ENCODE results near the gene KDM6B. TPM values are rescaled to one million over a fixed set of nuclear protein-coding genes. Genes with fewer than 3 reads are reported as not detected.

KDM6B gene, protein sequence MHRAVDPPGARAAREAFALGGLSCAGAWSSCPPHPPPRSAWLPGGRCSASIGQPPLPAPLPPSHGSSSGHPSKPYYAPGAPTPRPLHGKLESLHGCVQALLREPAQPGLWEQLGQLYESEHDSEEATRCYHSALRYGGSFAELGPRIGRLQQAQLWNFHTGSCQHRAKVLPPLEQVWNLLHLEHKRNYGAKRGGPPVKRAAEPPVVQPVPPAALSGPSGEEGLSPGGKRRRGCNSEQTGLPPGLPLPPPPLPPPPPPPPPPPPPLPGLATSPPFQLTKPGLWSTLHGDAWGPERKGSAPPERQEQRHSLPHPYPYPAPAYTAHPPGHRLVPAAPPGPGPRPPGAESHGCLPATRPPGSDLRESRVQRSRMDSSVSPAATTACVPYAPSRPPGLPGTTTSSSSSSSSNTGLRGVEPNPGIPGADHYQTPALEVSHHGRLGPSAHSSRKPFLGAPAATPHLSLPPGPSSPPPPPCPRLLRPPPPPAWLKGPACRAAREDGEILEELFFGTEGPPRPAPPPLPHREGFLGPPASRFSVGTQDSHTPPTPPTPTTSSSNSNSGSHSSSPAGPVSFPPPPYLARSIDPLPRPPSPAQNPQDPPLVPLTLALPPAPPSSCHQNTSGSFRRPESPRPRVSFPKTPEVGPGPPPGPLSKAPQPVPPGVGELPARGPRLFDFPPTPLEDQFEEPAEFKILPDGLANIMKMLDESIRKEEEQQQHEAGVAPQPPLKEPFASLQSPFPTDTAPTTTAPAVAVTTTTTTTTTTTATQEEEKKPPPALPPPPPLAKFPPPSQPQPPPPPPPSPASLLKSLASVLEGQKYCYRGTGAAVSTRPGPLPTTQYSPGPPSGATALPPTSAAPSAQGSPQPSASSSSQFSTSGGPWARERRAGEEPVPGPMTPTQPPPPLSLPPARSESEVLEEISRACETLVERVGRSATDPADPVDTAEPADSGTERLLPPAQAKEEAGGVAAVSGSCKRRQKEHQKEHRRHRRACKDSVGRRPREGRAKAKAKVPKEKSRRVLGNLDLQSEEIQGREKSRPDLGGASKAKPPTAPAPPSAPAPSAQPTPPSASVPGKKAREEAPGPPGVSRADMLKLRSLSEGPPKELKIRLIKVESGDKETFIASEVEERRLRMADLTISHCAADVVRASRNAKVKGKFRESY (N-terminal part only)
- total RNA-seq, result 36.6 to 38.2 TPM (median 37.4 TPM) in 3 replicates
- long read RNA-seq, partial matches to known transcripts, result 8 of 13 reads
- long read RNA-seq, other reads (novel, unspliced or antisense), result 5 of 13 reads

DNA sequence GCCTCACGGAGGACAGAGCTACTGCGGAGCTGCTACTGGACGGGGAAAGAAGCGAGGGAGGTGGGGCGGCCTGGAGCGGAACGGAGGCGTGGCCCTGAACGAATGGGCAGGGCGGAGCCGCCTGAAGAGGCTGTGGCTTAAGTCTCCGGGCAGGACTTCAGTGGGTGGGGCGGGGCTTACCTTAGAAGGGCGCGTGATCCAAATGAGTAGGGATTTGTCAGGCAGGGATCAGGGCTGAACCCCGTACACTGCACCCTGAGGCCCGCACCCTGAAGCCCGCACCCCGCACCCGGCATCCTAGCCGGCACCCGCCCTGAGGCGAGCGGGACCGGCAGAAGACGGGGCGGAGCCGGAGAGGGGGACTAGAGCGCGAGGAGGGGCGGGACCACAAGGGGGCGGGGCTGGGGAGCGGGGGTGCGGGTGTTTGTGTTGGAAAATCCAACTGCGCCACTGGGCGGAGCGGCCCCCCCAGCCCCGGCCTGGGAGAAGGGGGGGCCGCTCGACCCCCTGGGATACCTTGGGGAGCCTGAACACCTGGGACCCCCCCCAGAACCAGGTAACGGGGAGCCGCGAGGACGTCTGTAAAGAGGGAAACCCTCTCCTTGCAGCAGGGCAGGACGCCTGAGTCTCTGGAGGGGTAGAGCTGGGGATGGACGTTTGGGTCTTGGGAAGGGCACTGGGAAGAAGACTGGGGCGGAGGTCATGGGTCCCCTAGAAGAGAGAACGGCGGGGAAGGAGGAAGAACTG lies at the start of gene KDM6B:
TSS of gene KDM6B (plus strand) at position 423 of the 747 bp plus-strand sequence. CDS start 11,338 bp downstream, outside the sequence.
- Mint-ChIP-seq H3K4me3 (ENCODE audit: unreplicated experiment) (peak within 1 kb of the TSS; percentile 91), H3K9me3 (ENCODE audit: low read depth) (no peaks in the 10 kb centered on the region), H3K27ac (ENCODE audit: unreplicated experiment) (peak within 1 kb of the TSS; percentile 97), H3K36me3 (ENCODE audit: low read depth) (no peaks in the 10 kb centered on the region), H3K4me1 (ENCODE audit: low read depth) (peaks cover 39% of the 10 kb centered on the region), H3K27me3 (ENCODE audit: low read depth) (peaks cover 13% of the 10 kb centered on the region)
- DNase-seq (ENCODE audit: low spot score), result peak; percentile 97
- TF ChIP-seq, protein P1, sequence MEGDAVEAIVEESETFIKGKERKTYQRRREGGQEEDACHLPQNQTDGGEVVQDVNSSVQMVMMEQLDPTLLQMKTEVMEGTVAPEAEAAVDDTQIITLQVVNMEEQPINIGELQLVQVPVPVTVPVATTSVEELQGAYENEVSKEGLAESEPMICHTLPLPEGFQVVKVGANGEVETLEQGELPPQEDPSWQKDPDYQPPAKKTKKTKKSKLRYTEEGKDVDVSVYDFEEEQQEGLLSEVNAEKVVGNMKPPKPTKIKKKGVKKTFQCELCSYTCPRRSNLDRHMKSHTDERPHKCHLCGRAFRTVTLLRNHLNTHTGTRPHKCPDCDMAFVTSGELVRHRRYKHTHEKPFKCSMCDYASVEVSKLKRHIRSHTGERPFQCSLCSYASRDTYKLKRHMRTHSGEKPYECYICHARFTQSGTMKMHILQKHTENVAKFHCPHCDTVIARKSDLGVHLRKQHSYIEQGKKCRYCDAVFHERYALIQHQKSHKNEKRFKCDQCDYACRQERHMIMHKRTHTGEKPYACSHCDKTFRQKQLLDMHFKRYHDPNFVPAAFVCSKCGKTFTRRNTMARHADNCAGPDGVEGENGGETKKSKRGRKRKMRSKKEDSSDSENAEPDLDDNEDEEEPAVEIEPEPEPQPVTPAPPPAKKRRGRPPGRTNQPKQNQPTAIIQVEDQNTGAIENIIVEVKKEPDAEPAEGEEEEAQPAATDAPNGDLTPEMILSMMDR (IDR thresholded peaks at IDR 0.05), result no peak

DNA sequence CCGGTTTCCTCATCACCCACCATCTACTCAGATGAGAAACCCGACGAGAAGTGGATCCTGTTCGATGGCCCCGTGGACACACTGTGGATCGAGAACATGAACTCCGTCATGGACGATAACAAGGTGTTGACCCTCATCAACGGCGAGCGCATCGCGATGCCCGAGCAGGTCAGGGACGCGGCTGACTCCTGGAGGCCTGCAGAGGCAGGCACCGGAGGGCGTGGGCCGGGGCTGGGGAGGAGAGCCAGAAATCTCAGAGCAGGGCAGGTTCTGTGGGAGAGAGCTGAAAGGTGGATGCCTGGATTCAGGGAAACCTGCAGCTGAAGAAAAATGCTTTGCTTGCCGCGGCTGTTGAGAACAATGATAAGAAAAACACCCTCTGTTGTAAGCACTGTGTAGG lies 47.2 kb upstream of the KDM6B start:
- Mint-ChIP-seq H3K27ac (ENCODE audit: unreplicated experiment) (no peak overlapping the region), H3K4me3 (ENCODE audit: unreplicated experiment) (no peak overlapping the region)

DNA sequence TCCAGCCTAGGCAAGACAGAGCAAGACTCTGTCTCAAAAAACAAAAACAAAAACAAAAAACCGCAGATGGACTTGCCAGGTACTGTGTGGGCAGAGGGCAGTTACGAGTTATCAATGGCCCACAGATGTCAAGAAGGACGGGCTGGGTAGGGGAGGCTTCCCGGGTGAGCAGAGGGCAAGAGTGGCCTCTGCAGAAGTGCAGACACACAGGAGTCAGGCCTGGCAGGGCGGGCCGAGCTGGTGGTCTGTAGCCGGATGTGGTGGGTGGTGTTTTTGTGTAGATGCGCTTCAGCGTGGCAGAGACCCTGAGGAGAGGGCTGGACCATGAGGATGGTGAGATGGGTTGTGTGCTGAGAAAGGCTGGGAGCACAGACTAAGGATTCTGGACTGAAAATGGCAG lies 44.9 kb upstream of the KDM6B start:
- TF ChIP-seq, protein P1 (IDR thresholded peaks at IDR 0.05), result no peak
- H3K4me3 Mint-ChIP-seq (ENCODE audit: unreplicated experiment), result no peak overlapping the region
- H3K9me3 Mint-ChIP-seq (ENCODE audit: low read depth), result no peaks in the 10 kb centered on the region
- peaks cover 18% of the 10 kb centered on the region for H3K27me3 Mint-ChIP-seq (ENCODE audit: low read depth)
- H3K4me1 Mint-ChIP-seq (ENCODE audit: low read depth), result no peaks in the 10 kb centered on the region
- H3K27ac Mint-ChIP-seq (ENCODE audit: unreplicated experiment), result no peak overlapping the region
- H3K36me3 Mint-ChIP-seq (ENCODE audit: low read depth), result peaks cover 2% of the 10 kb centered on the region
- no peak for DNase-seq (ENCODE audit: low spot score)

More for the DNA sequence above, 47.2 kb upstream of the KDM6B start:
- Mint-ChIP-seq H3K36me3 (ENCODE audit: low read depth) (peaks cover 2% of the 10 kb centered on the region), H3K4me1 (ENCODE audit: low read depth) (no peaks in the 10 kb centered on the region), H3K27me3 (ENCODE audit: low read depth) (peaks cover 19% of the 10 kb centered on the region), H3K9me3 (ENCODE audit: low read depth) (no peaks in the 10 kb centered on the region)
- TF ChIP-seq, protein P1 (IDR thresholded peaks at IDR 0.05), result no peak
- DNase-seq (ENCODE audit: low spot score), result no peak

DNA sequence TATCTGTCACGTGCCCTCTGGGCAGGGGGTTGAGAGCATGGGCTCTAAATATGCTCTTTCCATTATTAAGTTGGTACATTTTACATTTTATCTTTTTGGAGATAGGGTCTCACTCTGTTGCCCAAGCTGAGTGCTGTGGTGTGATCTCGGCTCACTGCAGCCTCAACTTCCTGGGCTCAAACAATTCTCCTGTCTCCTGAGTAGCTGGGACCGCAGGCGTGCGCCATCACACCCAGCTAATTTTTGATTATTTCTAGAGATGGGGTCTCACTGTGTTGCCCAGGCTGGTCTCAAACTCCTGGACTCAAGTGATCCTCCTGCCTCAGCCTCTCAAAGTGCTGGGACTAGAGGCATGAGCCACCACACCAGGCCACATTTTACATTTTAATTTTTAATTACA lies 43.9 kb upstream of the KDM6B start:
- no peaks in the 10 kb centered on the region for H3K4me1 Mint-ChIP-seq (ENCODE audit: low read depth)
- H3K27ac Mint-ChIP-seq (ENCODE audit: unreplicated experiment), result no peak overlapping the region
- peaks cover 2% of the 10 kb centered on the region for H3K36me3 Mint-ChIP-seq (ENCODE audit: low read depth)
- no peaks in the 10 kb centered on the region for H3K9me3 Mint-ChIP-seq (ENCODE audit: low read depth)
- TF ChIP-seq, protein P1 (IDR thresholded peaks at IDR 0.05), result no peak
- DNase-seq (ENCODE audit: low spot score), result no peak
- H3K4me3 Mint-ChIP-seq (ENCODE audit: unreplicated experiment), result no peak overlapping the region
- peaks cover 14% of the 10 kb centered on the region for H3K27me3 Mint-ChIP-seq (ENCODE audit: low read depth)

All from chondrocyte (in vitro differentiated cells).